Activated CD8-positive, alpha-beta T cell treated with anti-CD3 and anti-CD28 coated beads for 36 hours (primary cell): ENCODE results near the gene NT5DC1. TPM values are rescaled to one million over a fixed set of nuclear protein-coding genes. Genes with fewer than 3 reads are reported as not detected.

Experiments
- ATAC-seq: fragments of 200-7000 bp; cut with Tn5 transposase; one replicate; pipeline ENCODE4 v1.10.0; 2021; ENCODE audit warnings: mild to moderate bottlenecking, moderate library complexity
- CTCF ChIA-PET: fragments of 350-600 bp; sonication (Branson Sonifier 250); formaldehyde crosslinking; loops from one replicate; lab custom pipeline; 2021; ENCODE audit warnings: antibody characterized with exemption; lab: Charles Lee
- POLR2A ChIA-PET: fragments of 350-600 bp; sonication (Branson Sonifier 250); formaldehyde crosslinking; loops from one replicate; lab custom pipeline; 2021; ENCODE audit warnings: antibody characterized with exemption; lab: Charles Lee
- DNase-seq: peaks from one replicate; pipeline ENCODE4 v3.0.0-alpha.2; 2020
- H3K27ac Mint-ChIP-seq: one replicate; pipeline ENCODE4 v1.8.0; 2021; ENCODE audit warnings: mild to moderate bottlenecking, mixed read lengths
- H3K27me3 Mint-ChIP-seq: one replicate; pipeline ENCODE4 v1.8.0; 2021; ENCODE audit warnings: mixed read lengths
- H3K36me3 Mint-ChIP-seq: one replicate; pipeline ENCODE4 v1.8.0; 2021; ENCODE audit warnings: low read depth, mixed read lengths
- H3K4me1 Mint-ChIP-seq: one replicate; pipeline ENCODE4 v1.8.0; 2021; ENCODE audit warnings: low read depth, mixed read lengths
- H3K4me3 Mint-ChIP-seq: one replicate; pipeline ENCODE4 v1.8.0; 2021; ENCODE audit warnings: mild to moderate bottlenecking, moderate library complexity, mixed read lengths
- H3K9me3 Mint-ChIP-seq: one replicate; pipeline ENCODE4 v1.8.0; 2021; ENCODE audit warnings: mixed read lengths
- CTCF ChIP-seq: fragments of 200-600 bp; IDR thresholded peaks from one replicate; pipeline ENCODE4 v1.8.0; 2022; ENCODE audit warnings: antibody characterized with exemption, mild to moderate bottlenecking
- intact Hi-C: fragments of 100-400 bp; cut with micrococcal nuclease; formaldehyde crosslinking; loops from one replicate; pipeline ENCODE4 v1.10.0; 2022
- total RNA-seq, 2 experiments: library from RNA; stranded (reverse); gene quantifications; one replicate each; pipeline ENCODE4 v1.2.3, GENCODE V29; 2021

The NT5DC1 gene
- total RNA-seq, 2 experiments from 2014 or later: 47.8 to 53.3 TPM

- H3K27me3 Mint-ChIP-seq: no peaks in the 10 kb centered on the region
- no peak for DNase-seq
- H3K4me1 Mint-ChIP-seq: peaks cover 33% of the 10 kb centered on the region
- H3K9me3 Mint-ChIP-seq: no peaks in the 10 kb centered on the region
- H3K36me3 Mint-ChIP-seq: peaks cover 27% of the 10 kb centered on the region
- TF ChIP-seq CTCF: no peak
- no peak overlapping the region for H3K4me3 Mint-ChIP-seq
- POLR2A ChIA-PET: interaction anchor here (0.7 to 1.6 kb wide), 2 partner anchors 178 to 426 kb away, joined by 3 to 4 read pairs; partner anchors contain the start of gene KPNA5
- ATAC-seq: no peak
- intact Hi-C loops: no loop called here
- CTCF ChIA-PET: interaction anchor here (1.2 to 2.8 kb wide), 2 partner anchors 13 to 32 kb away, joined by 3 to 14 read pairs; no protein-coding TSS in a partner anchor
- H3K27ac Mint-ChIP-seq: no peak overlapping the region
Observed at GRCh38 chr6:116255246-116255800, 154.7 kb downstream of the NT5DC1 start.

GRCh38 chr6:116256694-116257093 is 156.0 kb downstream of the NT5DC1 start:
- H3K27ac Mint-ChIP-seq: no peak overlapping the region
- intact Hi-C loops: no loop called here
- H3K36me3 Mint-ChIP-seq: peaks cover 29% of the 10 kb centered on the region
- ATAC-seq: no peak
- H3K4me1 Mint-ChIP-seq: peaks cover 30% of the 10 kb centered on the region
- no peak for DNase-seq
- H3K9me3 Mint-ChIP-seq: no peaks in the 10 kb centered on the region
- H3K27me3 Mint-ChIP-seq: no peaks in the 10 kb centered on the region
- ChIA-PET CTCF (interaction anchor here (2.8 kb wide), 1 partner anchor 11 kb away, joined by 14 read pairs; no protein-coding TSS in a partner anchor), POLR2A (interaction anchor here (0.7 kb wide), 1 partner anchor 8 kb away, joined by 4 read pairs; no protein-coding TSS in a partner anchor)
- TF ChIP-seq CTCF: no peak
- no peak overlapping the region for H3K4me3 Mint-ChIP-seq

- no peak for ATAC-seq
- POLR2A ChIA-PET: interaction anchor here (0.6 kb wide), 1 partner anchor 41 kb away, joined by 3 read pairs; no protein-coding TSS in a partner anchor
Observed at GRCh38 chr6:116258520-116258919, 157.9 kb downstream of the NT5DC1 start.

GRCh38 chr6:116263353-116263752 is 162.7 kb downstream of the NT5DC1 start:
- H3K4me1 Mint-ChIP-seq: peaks cover 36% of the 10 kb centered on the region
- ChIA-PET CTCF (no interaction called here), POLR2A (interaction anchor here (0.5 kb wide), 1 partner anchor 14 kb away, joined by 3 read pairs; no protein-coding TSS in a partner anchor)
- peaks cover 14% of the 10 kb centered on the region for H3K9me3 Mint-ChIP-seq
- no peak for TF ChIP-seq CTCF
- no peak for ATAC-seq
- H3K27ac Mint-ChIP-seq: no peak overlapping the region
- intact Hi-C loops: no loop called here
- peaks cover 57% of the 10 kb centered on the region for H3K36me3 Mint-ChIP-seq
- H3K27me3 Mint-ChIP-seq: no peaks in the 10 kb centered on the region
- DNase-seq: no peak
- H3K4me3 Mint-ChIP-seq: no peak overlapping the region

More at GRCh38 chr6:116258520-116258919, 157.9 kb downstream of the NT5DC1 start:
- CTCF ChIA-PET: no interaction called here
- no peaks in the 10 kb centered on the region for H3K27me3 Mint-ChIP-seq
- no peak for DNase-seq
- intact Hi-C loops: no loop called here
- peaks cover 41% of the 10 kb centered on the region for H3K36me3 Mint-ChIP-seq
- no peak for TF ChIP-seq CTCF
- no peak overlapping the region for H3K4me3 Mint-ChIP-seq
- H3K9me3 Mint-ChIP-seq: peaks cover 6% of the 10 kb centered on the region
- H3K4me1 Mint-ChIP-seq: peaks cover 28% of the 10 kb centered on the region
- no peak overlapping the region for H3K27ac Mint-ChIP-seq
